K562 (cell line): ENCODE results near the gene CPLANE2. TPM values are rescaled to one million over a fixed set of nuclear protein-coding genes. Genes with fewer than 3 reads are reported as not detected.
A peak's percentile ranks its signal among the peaks of the same experiment; 100 is the strongest.

Experiments
- MCM5 ChIP-seq: fragments of 450-650 bp; IDR thresholded peaks from 2 replicates; pipeline ENCODE4 v1.6.1; 2016; ENCODE audit warnings: low read depth
- NR2F6 ChIP-seq: fragments of 450-650 bp; formaldehyde crosslinking; IDR thresholded peaks from 2 replicates; pipeline ENCODE4 v1.4.0; 2020; ENCODE audit warnings: mild to moderate bottlenecking
- PHB ChIP-seq: fragments of 250-450 bp; sonication (Bioruptor Pico); IDR thresholded peaks from 2 replicates; pipeline ENCODE4 v1.5.0; 2021
- POLR3A ChIP-seq: IDR thresholded peaks from 2 replicates; pipeline ENCODE4 v1.6.1; 2011; ENCODE audit warnings: borderline replicate concordance, mild to moderate bottlenecking, moderate library complexity; ENCODE audit not compliant: insufficient read length, insufficient read depth; ENCODE audit errors: extremely low read depth
- PPARD ChIP-seq: fragments of 250-450 bp; sonication (Bioruptor Pico); IDR thresholded peaks from 2 replicates; pipeline ENCODE4 v1.8.0; 2022; ENCODE audit warnings: inconsistent platforms, mild to moderate bottlenecking, moderate library complexity
- SIRT6 ChIP-seq: IDR thresholded peaks from one replicate; pipeline ENCODE4 v1.6.1; 2012; ENCODE audit warnings: low read depth, mild to moderate bottlenecking, control low read depth, inconsistent platforms, low read length, moderate library complexity
- polyA plus RNA-seq, 8 experiments: library from polyadenylated mRNA; depleted of rRNA in 4 of 8; stranded (reverse) in 5 of 8; unstranded in 3 of 8; fragments of >200 nt; fragmentation: Nextera tagmentation in 2 of 8; fragmentation: Illumina TruSeq in 1 of 8; extraction: Ambion mirVana in 2 of 8; extraction: Trizol in 1 of 8; gene quantifications; 2 replicates each; pipeline versions ENCODE4 v1.2.1 to v1.2.3, GENCODE V29; 2011 to 2014; ENCODE audit warnings: inconsistent platforms in 1 of 8, missing spikeins in 1 of 8
- total RNA-seq, 7 experiments: library from RNA; depleted of rRNA in 6 of 7; stranded (reverse); fragments of >200 nt in 6 of 7; fragmentation: Illumina TruSeq in 2 of 7; extraction: Trizol in 2 of 7; gene quantifications; 2 replicates each; pipeline versions ENCODE4 v1.2.1 to v1.2.3, GENCODE V29; 2011 to 2021; ENCODE audit warnings: low replicate concordance in 1 of 7
- TF ChIP-seq, protein P1 (sequence below): fragments of 200-800 bp; sonication (Bioruptor generic); IDR thresholded peaks from 2 replicates; pipeline ENCODE4 v1.6.1; 2017; ENCODE audit warnings: missing genetic modification characterization, missing compliant biosample characterization
- TF ChIP-seq, protein P2 (sequence below), 2 experiments: fragments of 450-650 bp in 1 of 2; sonication (generic) in 1 of 2; formaldehyde crosslinking in 1 of 2; IDR thresholded peaks; 2 replicates each; pipeline versions ENCODE4 v1.7.1 to v1.9.0; 2016 to 2022; ENCODE audit warnings: inconsistent platforms in 1 of 2, mild to moderate bottlenecking in 1 of 2, missing genetic modification reagents in 1 of 2
- TF ChIP-seq, protein P3 (sequence below): sonication (generic); formaldehyde crosslinking; IDR thresholded peaks from 2 replicates; pipeline ENCODE4 v1.8.0; 2023; ENCODE audit warnings: missing genetic modification reagents, mild to moderate bottlenecking, borderline replicate concordance

CPLANE2 gene
- total and polyA plus RNA-seq, 9 of the 15 experiments (the other 6 are each of a cell fraction or from before 2014, with no cell fraction given): 0.17 to 20.9 (median 8.1) TPM

DNA sequence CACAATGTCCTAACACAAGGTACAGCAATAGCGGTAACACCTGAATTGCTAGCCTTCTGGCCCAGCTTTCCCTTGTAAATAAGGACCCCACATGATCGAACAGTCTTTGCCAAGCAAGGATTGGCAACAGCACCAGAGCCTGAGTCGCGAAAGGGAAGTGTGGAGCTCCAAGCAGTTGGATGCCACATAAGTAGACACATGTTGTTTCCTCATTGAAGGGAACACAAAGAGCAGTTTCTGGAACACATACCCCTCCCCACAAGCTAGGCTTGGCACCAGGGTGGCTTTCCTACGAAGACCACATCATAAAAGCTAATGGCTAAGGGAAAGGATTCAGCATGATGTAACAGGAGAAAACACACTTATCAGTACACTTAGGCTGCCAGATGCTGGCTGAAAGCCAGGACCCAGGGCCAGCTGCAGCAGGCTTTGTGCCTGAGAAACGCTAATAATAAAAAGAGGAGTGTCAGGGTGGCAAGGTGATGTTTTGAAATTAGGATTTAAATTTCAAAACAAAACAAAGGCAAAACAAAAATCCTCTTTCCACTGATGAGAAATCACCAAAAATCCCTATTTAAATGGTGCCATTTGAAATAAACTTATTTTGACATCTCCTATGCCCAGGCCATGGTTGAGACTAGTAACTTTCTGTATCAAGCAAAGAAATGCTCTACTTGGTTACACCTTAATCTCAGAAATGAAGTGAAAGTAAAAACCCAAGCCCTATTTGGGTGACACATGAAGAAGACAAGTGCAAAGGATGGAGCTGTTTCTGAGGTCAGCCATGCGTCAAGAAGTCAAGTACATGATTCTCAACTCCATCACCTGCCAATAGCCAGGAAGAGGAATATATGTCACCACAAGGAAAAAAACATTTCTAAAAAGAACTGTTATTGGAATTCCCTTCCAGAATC lies 11.9 kb upstream of the CPLANE2 start (continued):
- TF ChIP-seq MCM5: no peak
- no peak for TF ChIP-seq POLR3A
- no peak for TF ChIP-seq NR2F6 (CRISPR knock-in tag)
- TF ChIP-seq, protein P1, sequence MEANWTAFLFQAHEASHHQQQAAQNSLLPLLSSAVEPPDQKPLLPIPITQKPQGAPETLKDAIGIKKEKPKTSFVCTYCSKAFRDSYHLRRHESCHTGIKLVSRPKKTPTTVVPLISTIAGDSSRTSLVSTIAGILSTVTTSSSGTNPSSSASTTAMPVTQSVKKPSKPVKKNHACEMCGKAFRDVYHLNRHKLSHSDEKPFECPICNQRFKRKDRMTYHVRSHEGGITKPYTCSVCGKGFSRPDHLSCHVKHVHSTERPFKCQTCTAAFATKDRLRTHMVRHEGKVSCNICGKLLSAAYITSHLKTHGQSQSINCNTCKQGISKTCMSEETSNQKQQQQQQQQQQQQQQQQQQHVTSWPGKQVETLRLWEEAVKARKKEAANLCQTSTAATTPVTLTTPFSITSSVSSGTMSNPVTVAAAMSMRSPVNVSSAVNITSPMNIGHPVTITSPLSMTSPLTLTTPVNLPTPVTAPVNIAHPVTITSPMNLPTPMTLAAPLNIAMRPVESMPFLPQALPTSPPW (CRISPR knock-in tag): peak; percentile 62
- TF ChIP-seq PPARD: no peak
- TF ChIP-seq SIRT6: no peak
- TF ChIP-seq PHB: no peak
- TF ChIP-seq, protein P2, sequence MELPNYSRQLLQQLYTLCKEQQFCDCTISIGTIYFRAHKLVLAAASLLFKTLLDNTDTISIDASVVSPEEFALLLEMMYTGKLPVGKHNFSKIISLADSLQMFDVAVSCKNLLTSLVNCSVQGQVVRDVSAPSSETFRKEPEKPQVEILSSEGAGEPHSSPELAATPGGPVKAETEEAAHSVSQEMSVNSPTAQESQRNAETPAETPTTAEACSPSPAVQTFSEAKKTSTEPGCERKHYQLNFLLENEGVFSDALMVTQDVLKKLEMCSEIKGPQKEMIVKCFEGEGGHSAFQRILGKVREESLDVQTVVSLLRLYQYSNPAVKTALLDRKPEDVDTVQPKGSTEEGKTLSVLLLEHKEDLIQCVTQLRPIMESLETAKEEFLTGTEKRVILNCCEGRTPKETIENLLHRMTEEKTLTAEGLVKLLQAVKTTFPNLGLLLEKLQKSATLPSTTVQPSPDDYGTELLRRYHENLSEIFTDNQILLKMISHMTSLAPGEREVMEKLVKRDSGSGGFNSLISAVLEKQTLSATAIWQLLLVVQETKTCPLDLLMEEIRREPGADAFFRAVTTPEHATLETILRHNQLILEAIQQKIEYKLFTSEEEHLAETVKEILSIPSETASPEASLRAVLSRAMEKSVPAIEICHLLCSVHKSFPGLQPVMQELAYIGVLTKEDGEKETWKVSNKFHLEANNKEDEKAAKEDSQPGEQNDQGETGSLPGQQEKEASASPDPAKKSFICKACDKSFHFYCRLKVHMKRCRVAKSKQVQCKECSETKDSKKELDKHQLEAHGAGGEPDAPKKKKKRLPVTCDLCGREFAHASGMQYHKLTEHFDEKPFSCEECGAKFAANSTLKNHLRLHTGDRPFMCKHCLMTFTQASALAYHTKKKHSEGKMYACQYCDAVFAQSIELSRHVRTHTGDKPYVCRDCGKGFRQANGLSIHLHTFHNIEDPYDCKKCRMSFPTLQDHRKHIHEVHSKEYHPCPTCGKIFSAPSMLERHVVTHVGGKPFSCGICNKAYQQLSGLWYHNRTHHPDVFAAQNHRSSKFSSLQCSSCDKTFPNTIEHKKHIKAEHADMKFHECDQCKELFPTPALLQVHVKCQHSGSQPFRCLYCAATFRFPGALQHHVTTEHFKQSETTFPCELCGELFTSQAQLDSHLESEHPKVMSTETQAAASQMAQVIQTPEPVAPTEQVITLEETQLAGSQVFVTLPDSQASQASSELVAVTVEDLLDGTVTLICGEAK (IDR thresholded peaks at IDR 0.05): no peak; the same call in 1 of the 2 replicates
- TF ChIP-seq, protein P2 (CRISPR knock-in tag; IDR thresholded peaks at IDR 0.05): no peak
- TF ChIP-seq, protein P3, sequence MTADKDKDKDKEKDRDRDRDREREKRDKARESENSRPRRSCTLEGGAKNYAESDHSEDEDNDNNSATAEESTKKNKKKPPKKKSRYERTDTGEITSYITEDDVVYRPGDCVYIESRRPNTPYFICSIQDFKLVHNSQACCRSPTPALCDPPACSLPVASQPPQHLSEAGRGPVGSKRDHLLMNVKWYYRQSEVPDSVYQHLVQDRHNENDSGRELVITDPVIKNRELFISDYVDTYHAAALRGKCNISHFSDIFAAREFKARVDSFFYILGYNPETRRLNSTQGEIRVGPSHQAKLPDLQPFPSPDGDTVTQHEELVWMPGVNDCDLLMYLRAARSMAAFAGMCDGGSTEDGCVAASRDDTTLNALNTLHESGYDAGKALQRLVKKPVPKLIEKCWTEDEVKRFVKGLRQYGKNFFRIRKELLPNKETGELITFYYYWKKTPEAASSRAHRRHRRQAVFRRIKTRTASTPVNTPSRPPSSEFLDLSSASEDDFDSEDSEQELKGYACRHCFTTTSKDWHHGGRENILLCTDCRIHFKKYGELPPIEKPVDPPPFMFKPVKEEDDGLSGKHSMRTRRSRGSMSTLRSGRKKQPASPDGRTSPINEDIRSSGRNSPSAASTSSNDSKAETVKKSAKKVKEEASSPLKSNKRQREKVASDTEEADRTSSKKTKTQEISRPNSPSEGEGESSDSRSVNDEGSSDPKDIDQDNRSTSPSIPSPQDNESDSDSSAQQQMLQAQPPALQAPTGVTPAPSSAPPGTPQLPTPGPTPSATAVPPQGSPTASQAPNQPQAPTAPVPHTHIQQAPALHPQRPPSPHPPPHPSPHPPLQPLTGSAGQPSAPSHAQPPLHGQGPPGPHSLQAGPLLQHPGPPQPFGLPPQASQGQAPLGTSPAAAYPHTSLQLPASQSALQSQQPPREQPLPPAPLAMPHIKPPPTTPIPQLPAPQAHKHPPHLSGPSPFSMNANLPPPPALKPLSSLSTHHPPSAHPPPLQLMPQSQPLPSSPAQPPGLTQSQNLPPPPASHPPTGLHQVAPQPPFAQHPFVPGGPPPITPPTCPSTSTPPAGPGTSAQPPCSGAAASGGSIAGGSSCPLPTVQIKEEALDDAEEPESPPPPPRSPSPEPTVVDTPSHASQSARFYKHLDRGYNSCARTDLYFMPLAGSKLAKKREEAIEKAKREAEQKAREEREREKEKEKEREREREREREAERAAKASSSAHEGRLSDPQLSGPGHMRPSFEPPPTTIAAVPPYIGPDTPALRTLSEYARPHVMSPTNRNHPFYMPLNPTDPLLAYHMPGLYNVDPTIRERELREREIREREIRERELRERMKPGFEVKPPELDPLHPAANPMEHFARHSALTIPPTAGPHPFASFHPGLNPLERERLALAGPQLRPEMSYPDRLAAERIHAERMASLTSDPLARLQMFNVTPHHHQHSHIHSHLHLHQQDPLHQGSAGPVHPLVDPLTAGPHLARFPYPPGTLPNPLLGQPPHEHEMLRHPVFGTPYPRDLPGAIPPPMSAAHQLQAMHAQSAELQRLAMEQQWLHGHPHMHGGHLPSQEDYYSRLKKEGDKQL: no peak
